Liver (tissue), 9 donors: ENCODE data around the gene ZNF471. TPM values are rescaled to one million over a fixed set of nuclear protein-coding genes. Genes with fewer than 3 reads are reported as not detected.

Source experiments
- DNase-seq: peaks from one replicate; pipeline ENCODE4 v3.0.0-alpha.2; 2017; ENCODE audit warnings: low spot score
- H3K27ac ChIP-seq, 2 donors: one replicate each; pipeline ENCODE4 v1.7.0; 2013; ENCODE audit warnings: inconsistent platforms in 2 of 2, low read length in 2 of 2, control low read depth in 1 of 2, low read depth in 1 of 2, mild to moderate bottlenecking in 1 of 2
- H3K27me3 ChIP-seq, 4 donors: one replicate each; pipeline versions ENCODE4 v1.6.1 to v1.7.0; 2013; ENCODE audit warnings: low read length in 3 of 4, inconsistent platforms in 1 of 4, mild to moderate bottlenecking in 1 of 4, moderate library complexity in 1 of 4; ENCODE audit not compliant: control insufficient read depth in 4 of 4, insufficient read depth in 4 of 4
- H3K36me3 ChIP-seq, 4 donors: one replicate each; pipeline versions ENCODE4 v1.6.1 to v1.7.0; 2013; ENCODE audit warnings: low read length in 3 of 4, mild to moderate bottlenecking in 3 of 4, low read depth in 1 of 4, moderate library complexity in 1 of 4; ENCODE audit not compliant: control insufficient read depth in 4 of 4, insufficient read depth in 3 of 4
- H3K4me1 ChIP-seq, 4 donors: one replicate each; pipeline versions ENCODE4 v1.6.1 to v1.7.0; 2013; ENCODE audit warnings: low read length in 3 of 4, mild to moderate bottlenecking in 3 of 4, moderate library complexity in 1 of 4; ENCODE audit not compliant: control insufficient read depth in 4 of 4, insufficient read depth in 4 of 4
- H3K4me3 ChIP-seq, 3 donors: one replicate each; pipeline versions ENCODE4 v1.6.1 to v1.7.0; 2013; ENCODE audit warnings: low read length in 3 of 3, control low read depth in 1 of 3, low read depth in 1 of 3, mild to moderate bottlenecking in 1 of 3
- H3K9ac ChIP-seq, 2 donors: one replicate each; pipeline ENCODE4 v1.7.0; 2013; ENCODE audit warnings: low read length in 2 of 2, mild to moderate bottlenecking in 2 of 2, moderate library complexity in 2 of 2, control low read depth in 1 of 2, low read depth in 1 of 2
- H3K9me3 ChIP-seq, 4 donors: one replicate each; pipeline versions ENCODE4 v1.6.1 to v1.7.0; 2013; ENCODE audit warnings: low read length in 3 of 4; ENCODE audit not compliant: control insufficient read depth in 4 of 4
- EGR1 ChIP-seq, 2 donors: IDR thresholded peaks; 2 replicates each; pipeline ENCODE4 v1.6.1; 2016 to 2018; ENCODE audit warnings: antibody characterized with exemption in 2 of 2, low read depth in 2 of 2
- FOXA1 ChIP-seq: IDR thresholded peaks from 2 replicates; pipeline ENCODE4 v1.6.1; 2016; ENCODE audit warnings: antibody characterized with exemption
- GABPA ChIP-seq, 2 donors: IDR thresholded peaks in 1 of 2; conservative IDR thresholded peaks in 1 of 2; 2 replicates each; pipeline ENCODE4 v1.6.1; 2016; ENCODE audit warnings: antibody characterized with exemption in 2 of 2, mild to moderate bottlenecking in 1 of 2, moderate library complexity in 1 of 2
- HNF4A ChIP-seq, 2 donors: conservative IDR thresholded peaks; 2 replicates each; pipeline ENCODE4 v1.6.1; 2016; ENCODE audit warnings: antibody characterized with exemption in 2 of 2, mild to moderate bottlenecking in 2 of 2
- JUND ChIP-seq, 2 donors: IDR thresholded peaks; 2 replicates each; pipeline ENCODE4 v1.6.1; 2016; ENCODE audit warnings: antibody characterized with exemption in 2 of 2
- NR2F2 ChIP-seq: IDR thresholded peaks from 2 replicates; pipeline ENCODE4 v1.6.1; 2016; ENCODE audit warnings: antibody characterized with exemption
- RXRA ChIP-seq, 2 donors: IDR thresholded peaks; 2 replicates each; pipeline ENCODE4 v1.6.1; 2017 to 2018; ENCODE audit warnings: antibody characterized with exemption in 2 of 2, mild to moderate bottlenecking in 1 of 2
- SP1 ChIP-seq: IDR thresholded peaks from 2 replicates; pipeline ENCODE4 v1.6.1; 2018; ENCODE audit warnings: antibody characterized with exemption, mild to moderate bottlenecking
- TAF1 ChIP-seq: conservative IDR thresholded peaks from 2 replicates; pipeline ENCODE4 v1.6.1; 2016; ENCODE audit warnings: antibody characterized with exemption, mild to moderate bottlenecking
- YY1 ChIP-seq: IDR thresholded peaks from 2 replicates; pipeline ENCODE4 v1.6.1; 2016; ENCODE audit warnings: antibody characterized with exemption, mild to moderate bottlenecking
- WGBS: extraction: QIAGEN DNeasy Blood & Tissue Kit; methylation state at CpG from one replicate; pipeline ENCODE4 v1.1.7; 2013; 5-methylcytosine and 5-hydroxymethylcytosine counted together
- polyA plus RNA-seq, 2 donors: library from polyadenylated mRNA; stranded (reverse) in 1 of 2; unstranded in 1 of 2; fragments of 200-250 nt in 1 of 2; fragments of >200 nt in 1 of 2; fragmentation: Nextera tagmentation in 1 of 2; extraction: Ambion mirVana in 1 of 2; gene quantifications; one replicate each; pipeline versions ENCODE4 v1.2.1 to v1.2.3, GENCODE V29; 2013 to 2015
- total RNA-seq, 2 donors: library from RNA; depleted of rRNA; stranded (reverse); fragments of >200 nt; gene quantifications; one replicate each; pipeline ENCODE4 v1.2.3, GENCODE V29; 2014
- TF ChIP-seq, protein P1 (sequence below): IDR thresholded peaks from 2 replicates; pipeline ENCODE4 v1.6.1; 2016; ENCODE audit warnings: antibody characterized with exemption
- TF ChIP-seq, protein P2 (sequence below): fragments of 150-350 bp; IDR thresholded peaks from 2 replicates; pipeline ENCODE4 v1.5.1; 2017; ENCODE audit warnings: improper control_type of control experiment, low read depth, low read length; ENCODE audit not compliant: missing input control
- TF ChIP-seq, protein P3 (sequence below): IDR thresholded peaks from 2 replicates; pipeline ENCODE4 v1.6.1; 2016; ENCODE audit warnings: antibody characterized with exemption, mild to moderate bottlenecking
- TF ChIP-seq, protein P4 (sequence below): IDR thresholded peaks from 2 replicates; pipeline ENCODE4 v1.6.1; 2016; ENCODE audit warnings: antibody characterized with exemption
- TF ChIP-seq, protein P5 (sequence below): IDR thresholded peaks from 2 replicates; pipeline ENCODE4 v1.6.1; 2016; ENCODE audit warnings: antibody characterized with exemption
- donor health status: healthy.
- donor health status: healthy.
- donor health status: healthy.
- donor health status: healthy.
- donor health status: healthy.

Gene ZNF471
- total and polyA plus RNA-seq, 4 donors = 0.77 to 2.3 (median 0.96) TPM

DNA sequence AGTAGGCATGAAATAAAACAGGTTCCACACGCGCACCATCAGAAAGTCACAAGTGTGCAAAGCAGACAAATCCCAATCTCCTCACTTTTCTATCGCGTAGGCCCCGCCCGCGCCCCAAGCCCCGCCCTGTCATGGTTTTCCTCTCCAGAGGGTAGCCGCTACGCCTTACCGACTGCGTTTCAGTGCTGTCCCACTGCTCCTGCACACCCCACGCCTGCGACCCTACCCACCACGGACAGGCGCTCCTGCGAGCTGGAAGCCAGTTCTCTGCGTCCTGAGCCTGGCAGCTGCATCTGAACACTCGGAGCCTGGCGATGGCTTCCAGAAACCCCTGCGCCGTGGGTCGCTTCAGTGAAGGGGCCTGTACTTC is 59.2 kb downstream of the ZNF471 start:
- H3K9me3 ChIP-seq = peaks cover 44 to 80% (median 62%) of the 10 kb centered on the region in 4 donors
- peak overlapping the region; percentile 82 to 91 for H3K27ac ChIP-seq
- H3K27me3 ChIP-seq = no peaks in the 10 kb centered on the region
- DNase-seq = peak; percentile 60
- TF ChIP-seq, protein P1, sequence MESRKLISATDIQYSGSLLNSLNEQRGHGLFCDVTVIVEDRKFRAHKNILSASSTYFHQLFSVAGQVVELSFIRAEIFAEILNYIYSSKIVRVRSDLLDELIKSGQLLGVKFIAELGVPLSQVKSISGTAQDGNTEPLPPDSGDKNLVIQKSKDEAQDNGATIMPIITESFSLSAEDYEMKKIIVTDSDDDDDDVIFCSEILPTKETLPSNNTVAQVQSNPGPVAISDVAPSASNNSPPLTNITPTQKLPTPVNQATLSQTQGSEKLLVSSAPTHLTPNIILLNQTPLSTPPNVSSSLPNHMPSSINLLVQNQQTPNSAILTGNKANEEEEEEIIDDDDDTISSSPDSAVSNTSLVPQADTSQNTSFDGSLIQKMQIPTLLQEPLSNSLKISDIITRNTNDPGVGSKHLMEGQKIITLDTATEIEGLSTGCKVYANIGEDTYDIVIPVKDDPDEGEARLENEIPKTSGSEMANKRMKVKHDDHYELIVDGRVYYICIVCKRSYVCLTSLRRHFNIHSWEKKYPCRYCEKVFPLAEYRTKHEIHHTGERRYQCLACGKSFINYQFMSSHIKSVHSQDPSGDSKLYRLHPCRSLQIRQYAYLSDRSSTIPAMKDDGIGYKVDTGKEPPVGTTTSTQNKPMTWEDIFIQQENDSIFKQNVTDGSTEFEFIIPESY = no peak
- TF ChIP-seq, protein P2, sequence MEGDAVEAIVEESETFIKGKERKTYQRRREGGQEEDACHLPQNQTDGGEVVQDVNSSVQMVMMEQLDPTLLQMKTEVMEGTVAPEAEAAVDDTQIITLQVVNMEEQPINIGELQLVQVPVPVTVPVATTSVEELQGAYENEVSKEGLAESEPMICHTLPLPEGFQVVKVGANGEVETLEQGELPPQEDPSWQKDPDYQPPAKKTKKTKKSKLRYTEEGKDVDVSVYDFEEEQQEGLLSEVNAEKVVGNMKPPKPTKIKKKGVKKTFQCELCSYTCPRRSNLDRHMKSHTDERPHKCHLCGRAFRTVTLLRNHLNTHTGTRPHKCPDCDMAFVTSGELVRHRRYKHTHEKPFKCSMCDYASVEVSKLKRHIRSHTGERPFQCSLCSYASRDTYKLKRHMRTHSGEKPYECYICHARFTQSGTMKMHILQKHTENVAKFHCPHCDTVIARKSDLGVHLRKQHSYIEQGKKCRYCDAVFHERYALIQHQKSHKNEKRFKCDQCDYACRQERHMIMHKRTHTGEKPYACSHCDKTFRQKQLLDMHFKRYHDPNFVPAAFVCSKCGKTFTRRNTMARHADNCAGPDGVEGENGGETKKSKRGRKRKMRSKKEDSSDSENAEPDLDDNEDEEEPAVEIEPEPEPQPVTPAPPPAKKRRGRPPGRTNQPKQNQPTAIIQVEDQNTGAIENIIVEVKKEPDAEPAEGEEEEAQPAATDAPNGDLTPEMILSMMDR = no peak
- TF ChIP-seq FOXA1 = no peak
- no peak for TF ChIP-seq YY1
- no peak for TF ChIP-seq EGR1 (IDR thresholded peaks at IDR 0.05; ENCODE audit: low read depth in 2 of 2)
- TF ChIP-seq TAF1 = no peak
- no peak for TF ChIP-seq SP1
- TF ChIP-seq GABPA (IDR thresholded peaks at IDR 0.05 in 1 of 2, conservative IDR thresholded peaks at IDR 0.05 in 1 of 2) = no peak
- TF ChIP-seq RXRA (IDR thresholded peaks at IDR 0.05) = no peak
- no peak for TF ChIP-seq JUND (IDR thresholded peaks at IDR 0.05)
- TF ChIP-seq, protein P3, sequence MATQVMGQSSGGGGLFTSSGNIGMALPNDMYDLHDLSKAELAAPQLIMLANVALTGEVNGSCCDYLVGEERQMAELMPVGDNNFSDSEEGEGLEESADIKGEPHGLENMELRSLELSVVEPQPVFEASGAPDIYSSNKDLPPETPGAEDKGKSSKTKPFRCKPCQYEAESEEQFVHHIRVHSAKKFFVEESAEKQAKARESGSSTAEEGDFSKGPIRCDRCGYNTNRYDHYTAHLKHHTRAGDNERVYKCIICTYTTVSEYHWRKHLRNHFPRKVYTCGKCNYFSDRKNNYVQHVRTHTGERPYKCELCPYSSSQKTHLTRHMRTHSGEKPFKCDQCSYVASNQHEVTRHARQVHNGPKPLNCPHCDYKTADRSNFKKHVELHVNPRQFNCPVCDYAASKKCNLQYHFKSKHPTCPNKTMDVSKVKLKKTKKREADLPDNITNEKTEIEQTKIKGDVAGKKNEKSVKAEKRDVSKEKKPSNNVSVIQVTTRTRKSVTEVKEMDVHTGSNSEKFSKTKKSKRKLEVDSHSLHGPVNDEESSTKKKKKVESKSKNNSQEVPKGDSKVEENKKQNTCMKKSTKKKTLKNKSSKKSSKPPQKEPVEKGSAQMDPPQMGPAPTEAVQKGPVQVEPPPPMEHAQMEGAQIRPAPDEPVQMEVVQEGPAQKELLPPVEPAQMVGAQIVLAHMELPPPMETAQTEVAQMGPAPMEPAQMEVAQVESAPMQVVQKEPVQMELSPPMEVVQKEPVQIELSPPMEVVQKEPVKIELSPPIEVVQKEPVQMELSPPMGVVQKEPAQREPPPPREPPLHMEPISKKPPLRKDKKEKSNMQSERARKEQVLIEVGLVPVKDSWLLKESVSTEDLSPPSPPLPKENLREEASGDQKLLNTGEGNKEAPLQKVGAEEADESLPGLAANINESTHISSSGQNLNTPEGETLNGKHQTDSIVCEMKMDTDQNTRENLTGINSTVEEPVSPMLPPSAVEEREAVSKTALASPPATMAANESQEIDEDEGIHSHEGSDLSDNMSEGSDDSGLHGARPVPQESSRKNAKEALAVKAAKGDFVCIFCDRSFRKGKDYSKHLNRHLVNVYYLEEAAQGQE = no peak
- TF ChIP-seq HNF4A (conservative IDR thresholded peaks at IDR 0.05) = no peak
- peak overlapping the region; percentile 58 to 73 for H3K9ac ChIP-seq
- WGBS = 2% methylated on average over 23 of the region's 23 CpGs
- H3K4me3 ChIP-seq = peak overlapping the region; percentile 64 to 91 (median 81)
- peaks cover 3 to 13% (median 7%) of the 10 kb centered on the region in 4 donors for H3K4me1 ChIP-seq
- peaks cover 11 to 44% (median 30%) of the 10 kb centered on the region in 4 donors for H3K36me3 ChIP-seq

DNA sequence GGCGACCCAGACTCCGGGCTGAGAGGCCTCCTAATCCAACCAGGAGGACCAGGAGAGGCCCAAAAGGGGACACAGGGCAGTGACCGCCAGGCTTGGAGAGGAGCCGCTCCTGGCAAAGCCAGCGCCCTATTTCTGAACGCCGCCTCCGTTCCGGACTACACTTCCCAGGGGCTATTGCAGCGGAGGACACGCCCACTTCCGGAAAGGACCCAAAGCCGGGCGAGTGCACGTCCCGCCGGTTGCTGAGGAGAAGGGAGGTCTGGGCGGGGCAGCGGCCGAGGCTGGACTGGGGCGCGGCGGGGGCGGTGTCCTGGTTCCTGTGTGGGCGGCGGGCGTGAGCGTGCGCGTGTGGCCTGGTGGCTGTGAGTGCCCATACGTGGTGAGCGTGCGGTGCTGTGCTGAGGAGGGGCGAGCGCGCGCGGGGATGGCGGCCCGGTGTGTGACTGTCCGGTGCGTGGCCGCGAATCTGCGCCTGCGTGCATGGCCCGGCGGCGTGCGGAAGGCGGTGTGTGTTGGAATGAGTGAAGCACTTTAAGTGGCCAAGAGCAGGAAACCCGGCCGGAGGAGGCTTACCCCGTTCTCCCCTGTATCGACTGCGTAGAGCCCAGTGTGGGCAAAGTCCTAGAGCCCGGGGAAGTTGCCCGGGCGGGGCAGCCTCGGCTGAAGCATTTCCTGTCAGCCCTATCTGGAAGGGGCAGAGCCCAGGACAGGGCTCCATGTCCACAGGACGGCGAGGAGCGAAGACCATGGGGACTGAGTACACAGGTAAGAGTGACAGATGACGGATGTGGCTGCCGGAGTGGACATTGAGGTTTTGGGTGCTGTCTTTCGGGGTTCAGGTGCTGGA is 59.8 kb downstream of the ZNF471 start, which contains the start of gene ZNF470:
Gene ZNF470 (plus strand): TSS at position 195 of the 847 bp plus-strand sequence. CDS start 2,844 bp downstream, outside the sequence.
- WGBS = 4% methylated on average over 66 of the region's 66 CpGs
- Histone ChIP-seq H3K36me3 (peaks cover 13 to 47% (median 32%) of the 10 kb centered on the region in 4 donors), H3K9ac (peak within 1 kb of the TSS; percentile 58 to 73)
- TF ChIP-seq FOXA1 (no peak), NR2F2 (no peak)
- TF ChIP-seq, protein P3 = no peak
- TF ChIP-seq, protein P1 = no peak
- TF ChIP-seq, protein P4, sequence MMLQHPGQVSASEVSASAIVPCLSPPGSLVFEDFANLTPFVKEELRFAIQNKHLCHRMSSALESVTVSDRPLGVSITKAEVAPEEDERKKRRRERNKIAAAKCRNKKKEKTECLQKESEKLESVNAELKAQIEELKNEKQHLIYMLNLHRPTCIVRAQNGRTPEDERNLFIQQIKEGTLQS = no peak
- TF ChIP-seq, protein P5, sequence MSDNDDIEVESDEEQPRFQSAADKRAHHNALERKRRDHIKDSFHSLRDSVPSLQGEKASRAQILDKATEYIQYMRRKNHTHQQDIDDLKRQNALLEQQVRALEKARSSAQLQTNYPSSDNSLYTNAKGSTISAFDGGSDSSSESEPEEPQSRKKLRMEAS = no peak

More for the DNA sequence above, 59.8 kb downstream of the ZNF471 start, which contains the start of gene ZNF470:
- Histone ChIP-seq H3K27me3 (no peaks in the 10 kb centered on the region), H3K4me1 (peaks cover 3 to 13% (median 7%) of the 10 kb centered on the region in 4 donors), H3K27ac (peak within 1 kb of the TSS; percentile 82 to 91), H3K9me3 (peaks cover 45 to 77% (median 60%) of the 10 kb centered on the region in 4 donors), H3K4me3 (peak within 1 kb of the TSS; percentile 64 to 91 (median 81))
- peak; percentile 87 for DNase-seq
